Measurements from ENCODE around the gene DLG2.
A peak's percentile ranks its signal among the peaks of the same experiment; 100 is the strongest.

The DLG2 gene

GRCh38 chr11:84655712-84656111 lies 971.4 kb downstream of the DLG2 start:
- no peak for DNase-seq (ENCODE audit: low read depth)

GRCh38 chr11:84648471-84648870 lies 978.7 kb downstream of the DLG2 start:
- no peak for DNase-seq (ENCODE audit: low read depth)

- DNase-seq (ENCODE audit: low read depth): no peak
Measured at GRCh38 chr11:84645988-84646694, 981.0 kb downstream of the DLG2 start.

- DNase-seq (ENCODE audit: low read depth): no peak
Measured at GRCh38 chr11:84642500-84642899, 984.6 kb downstream of the DLG2 start.

- no peak for DNase-seq (ENCODE audit: low read depth)
Measured at GRCh38 chr11:84634309-84634708, 992.8 kb downstream of the DLG2 start.

- DNase-seq (ENCODE audit: low read depth): no peak
Measured at GRCh38 chr11:84628871-84629620, 998.1 kb downstream of the DLG2 start.

GRCh38 chr11:84626256-84626655 lies 1000.9 kb downstream of the DLG2 start:
- DNase-seq (ENCODE audit: low read depth): peak; percentile 2

GRCh38 chr11:84612645-84613044 lies 1014.5 kb downstream of the DLG2 start:
- DNase-seq (ENCODE audit: low read depth): no peak

- DNase-seq (ENCODE audit: low read depth): no peak
Measured at GRCh38 chr11:84608837-84609196, 1018.3 kb downstream of the DLG2 start.

- no peak for DNase-seq (ENCODE audit: low read depth)
Measured at GRCh38 chr11:84607975-84608836, 1018.9 kb downstream of the DLG2 start.

- DNase-seq (ENCODE audit: low read depth): no peak
Measured at GRCh38 chr11:84594602-84595001, 1032.5 kb downstream of the DLG2 start.

GRCh38 chr11:84590106-84590505 lies 1037.0 kb downstream of the DLG2 start:
- no peak for DNase-seq (ENCODE audit: low read depth)

GRCh38 chr11:84588131-84588829 lies 1038.9 kb downstream of the DLG2 start:
- DNase-seq (ENCODE audit: low read depth): no peak

- DNase-seq (ENCODE audit: low read depth): no peak
Measured at GRCh38 chr11:84583106-84583505, 1044.0 kb downstream of the DLG2 start.

- DNase-seq (ENCODE audit: low read depth): no peak
Measured at GRCh38 chr11:84581083-84581482, 1046.1 kb downstream of the DLG2 start.

- DNase-seq (ENCODE audit: low read depth): no peak
Measured at GRCh38 chr11:84580428-84580827, 1046.7 kb downstream of the DLG2 start.

GRCh38 chr11:84573868-84574267 lies 1053.3 kb downstream of the DLG2 start:
- DNase-seq (ENCODE audit: low read depth): no peak

GRCh38 chr11:84566671-84567070 lies 1060.5 kb downstream of the DLG2 start:
- DNase-seq (ENCODE audit: low read depth): no peak

GRCh38 chr11:84564867-84565184 lies 1062.3 kb downstream of the DLG2 start:
- no peak for DNase-seq (ENCODE audit: low read depth)

GRCh38 chr11:84564180-84564866 lies 1062.8 kb downstream of the DLG2 start:
- DNase-seq (ENCODE audit: low read depth): peak; percentile 38

- no peak for DNase-seq (ENCODE audit: low read depth)
Measured at GRCh38 chr11:84563356-84563755, 1063.8 kb downstream of the DLG2 start.

GRCh38 chr11:84560206-84560605 lies 1066.9 kb downstream of the DLG2 start:
- DNase-seq (ENCODE audit: low read depth): no peak
